B cell (primary cell): ENCODE data around the gene SMIM36. TPM values are rescaled to one million over a fixed set of nuclear protein-coding genes. Genes with fewer than 3 reads are reported as not detected.

Experiments used
- ATAC-seq: fragments of 200-7000 bp; cut with Tn5 transposase; one replicate; pipeline ENCODE4 v1.10.0; 2021; ENCODE audit warnings: low read depth, mild to moderate bottlenecking, moderate number of reproducible peaks, moderate library complexity
- CTCF ChIA-PET: fragments of 350-600 bp; sonication (Branson Sonifier 250); formaldehyde crosslinking; loops from one replicate; lab custom pipeline; 2021; ENCODE audit warnings: antibody characterized with exemption, inconsistent platforms; lab: Charles Lee
- POLR2A ChIA-PET: fragments of 350-600 bp; sonication (Branson Sonifier 250); formaldehyde crosslinking; loops from one replicate; lab custom pipeline; 2021; ENCODE audit warnings: antibody characterized with exemption; lab: Charles Lee
- DNase-seq: peaks from one replicate; pipeline ENCODE4 v3.0.0; 2013
- H2AFZ ChIP-seq: 2 replicates; pipeline ENCODE4 v1.6.1; 2012; ENCODE audit warnings: mild to moderate bottlenecking, low read depth, low read length; ENCODE audit not compliant: insufficient read depth, poor library complexity, severe bottlenecking
- H3K27ac ChIP-seq, 2 donors: 1 replicate in 1 of 2; 2 replicates in 1 of 2; pipeline ENCODE4 v1.5.1; 2012 to 2013; ENCODE audit warnings: low read length in 2 of 2, mild to moderate bottlenecking in 2 of 2, moderate library complexity in 1 of 2
- H3K27me3 ChIP-seq, 4 experiments: fragments of 200-600 bp in 1 of 4; sonication (generic) in 1 of 4; replicated peaks in 1 of 4; 1 replicate in 2 of 4; 2 replicates in 2 of 4; pipeline versions ENCODE4 v1.6.1 to v1.7.0; 2013 to 2016; ENCODE audit warnings: low read length in 3 of 4, mild to moderate bottlenecking in 2 of 4, mixed read lengths in 1 of 4, moderate library complexity in 1 of 4; ENCODE audit not compliant: insufficient read depth in 4 of 4, control insufficient read depth in 3 of 4; ENCODE audit errors: control extremely low read depth in 1 of 4
- H3K36me3 ChIP-seq, 2 experiments: replicated peaks in 1 of 2; 1 replicate in 1 of 2; 2 replicates in 1 of 2; pipeline versions ENCODE4 v1.6.1 to v1.7.1; 2013; ENCODE audit warnings: low read length in 1 of 2; ENCODE audit not compliant: insufficient read depth in 2 of 2, control insufficient read depth in 1 of 2; ENCODE audit errors: control extremely low read depth in 1 of 2, extremely low read depth in 1 of 2
- H3K4me1 ChIP-seq, 2 donors: fragments of 200-600 bp in 1 of 2; sonication (generic) in 1 of 2; 1 replicate in 1 of 2; 2 replicates in 1 of 2; pipeline versions ENCODE4 v1.5.1 to v1.6.1; 2013 to 2017; ENCODE audit warnings: low read length in 2 of 2; ENCODE audit not compliant: control insufficient read depth in 2 of 2, insufficient read depth in 2 of 2
- H3K4me2 ChIP-seq: replicated peaks from 2 replicates; pipeline ENCODE3; 2012; ENCODE audit warnings: mild to moderate bottlenecking, low read depth, low read length; ENCODE audit not compliant: poor library complexity, severe bottlenecking
- H3K4me3 ChIP-seq, 5 experiments: fragments of 200-600 bp in 1 of 5; sonication (generic) in 1 of 5; 1 replicate in 3 of 5; 2 replicates in 2 of 5; pipeline versions ENCODE4 v1.5.1 to v1.7.0; 2011 to 2016; ENCODE audit warnings: low read length in 4 of 5, mild to moderate bottlenecking in 4 of 5, low read depth in 2 of 5, control low read depth in 1 of 5, moderate library complexity in 1 of 5; ENCODE audit not compliant: insufficient read depth in 1 of 5; ENCODE audit errors: control extremely low read depth in 1 of 5, extremely low read depth in 1 of 5
- H3K79me2 ChIP-seq: fragments of 200-600 bp; sonication (generic); one replicate; pipeline ENCODE4 v1.6.0; 2016; ENCODE audit warnings: low read length; ENCODE audit not compliant: control insufficient read depth, insufficient read depth
- H3K9ac ChIP-seq: fragments of 200-600 bp; sonication (generic); 2 replicates; pipeline ENCODE4 v1.6.1; 2017; ENCODE audit warnings: mild to moderate bottlenecking, low read length, moderate library complexity
- H3K9me3 ChIP-seq, 3 donors: one replicate each; pipeline versions ENCODE4 v1.6.1 to v1.7.1; 2013; ENCODE audit warnings: low read length in 2 of 3; ENCODE audit not compliant: control insufficient read depth in 2 of 3, insufficient read depth in 1 of 3; ENCODE audit errors: control extremely low read depth in 1 of 3
- H4K20me1 ChIP-seq: 2 replicates; pipeline ENCODE4 v1.6.0; 2012; ENCODE audit warnings: mild to moderate bottlenecking, low read length; ENCODE audit not compliant: insufficient read depth, control insufficient read depth, poor library complexity, severe bottlenecking
- H3K27ac Mint-ChIP-seq: one replicate; pipeline ENCODE4 v1.8.0; 2021; ENCODE audit warnings: mixed read lengths
- H3K27me3 Mint-ChIP-seq: one replicate; pipeline ENCODE4 v1.8.0; 2021; ENCODE audit warnings: mixed read lengths
- H3K4me1 Mint-ChIP-seq: one replicate; pipeline ENCODE4 v1.8.0; 2021; ENCODE audit warnings: mixed read lengths
- H3K4me3 Mint-ChIP-seq: one replicate; pipeline ENCODE4 v1.8.0; 2021; ENCODE audit warnings: mixed read lengths
- H3K9me3 Mint-ChIP-seq: one replicate; pipeline ENCODE4 v1.8.0; 2022; ENCODE audit warnings: mixed read lengths; ENCODE audit not compliant: insufficient read depth
- CTCF ChIP-seq: fragments of 200-600 bp; IDR thresholded peaks from one replicate; pipeline ENCODE4 v1.8.0; 2022; ENCODE audit warnings: antibody characterized with exemption, mild to moderate bottlenecking
- EZH2 ChIP-seq: IDR thresholded peaks from 2 replicates; pipeline ENCODE4 v1.6.1; 2012; ENCODE audit warnings: borderline replicate concordance, low read depth, mild to moderate bottlenecking, moderate library complexity, low read length; ENCODE audit not compliant: insufficient read depth, poor library complexity, severe bottlenecking
- WGBS: methylation state at CpG from one replicate; pipeline ENCODE4 v1.1.5; 2013; ENCODE audit warnings: missing lambda C conversion rate; ENCODE audit not compliant: insufficient coverage; 5-methylcytosine and 5-hydroxymethylcytosine counted together
- intact Hi-C: fragments of 100-400 bp; cut with micrococcal nuclease; formaldehyde crosslinking; loops from one replicate; pipeline ENCODE4 v1.10.0; 2022
- polyA plus RNA-seq: library from polyadenylated mRNA; depleted of rRNA; stranded (reverse); fragments of >200 nt; gene quantifications from 2 replicates; pipeline ENCODE4 v1.2.3, GENCODE V29; 2012
- total RNA-seq, 2 donors: library from RNA; stranded (reverse); fragments of 120-200 nt in 1 of 2; gene quantifications; 1 replicate in 1 of 2; 2 replicates in 1 of 2; pipeline versions ENCODE4 v1.2.3 to v1.2.4, GENCODE V29; 2013 to 2022

The SMIM36 gene
- total and polyA plus RNA-seq, 2 donors (not counting 1 experiment from before 2014, with no cell fraction given), result not detected

GRCh38 chr17:55441544-55441943 is 69.7 kb downstream of the SMIM36 start:
- intact Hi-C loops, result no loop called here
- Mint-ChIP-seq H3K27ac (no peak overlapping the region), H3K4me3 (no peak overlapping the region), H3K9me3 (no peaks in the 10 kb centered on the region), H3K27me3 (no peaks in the 10 kb centered on the region), H3K4me1 (peaks cover 39% of the 10 kb centered on the region)
- Histone ChIP-seq H3K9me3 (no peaks in the 10 kb centered on the region), H3K9ac (no peak overlapping the region), H3K4me3 (no peak overlapping the region), H3K4me1 (peaks cover 27 to 30% of the 10 kb centered on the region in 2 donors), H3K27me3 (peaks cover 0 to 13% (median 6%) of the 10 kb centered on the region in 4 experiments), H4K20me1 (no peaks in the 10 kb centered on the region), H3K36me3 (no peaks in the 10 kb centered on the region), H3K4me2 (no peak overlapping the region), H3K27ac (no peak overlapping the region), H2AFZ (no peak overlapping the region), H3K79me2 (no peaks in the 10 kb centered on the region)
- no peak for TF ChIP-seq EZH2
- 100% methylated on average over 1 of the region's 2 CpGs for WGBS
- ChIA-PET CTCF (interaction anchor here (1.8 kb wide), 1 partner anchor 20 kb away, joined by 4 read pairs; the partner anchor contains the start of gene MMD), POLR2A (no interaction called here)
- no peak for DNase-seq
- no peak for ATAC-seq

GRCh38 chr17:55440391-55440790 is 70.9 kb downstream of the SMIM36 start:
- H3K4me1 Mint-ChIP-seq, result peaks cover 44% of the 10 kb centered on the region
- Histone ChIP-seq H3K4me2 (no peak overlapping the region), H3K4me3 (no peak overlapping the region), H2AFZ (no peak overlapping the region), H3K9ac (no peak overlapping the region), H3K79me2 (no peaks in the 10 kb centered on the region), H3K27ac (no peak overlapping the region), H3K4me1 (peaks cover 32 to 35% of the 10 kb centered on the region in 2 donors), H3K36me3 (no peaks in the 10 kb centered on the region), H3K9me3 (no peaks in the 10 kb centered on the region), H4K20me1 (no peaks in the 10 kb centered on the region), H3K27me3 (peaks cover 0 to 13% (median 6%) of the 10 kb centered on the region in 4 experiments)
- no peaks in the 10 kb centered on the region for H3K27me3 Mint-ChIP-seq
- ChIA-PET CTCF (interaction anchor here (0.6 to 1.1 kb wide), 2 partner anchors 15 to 331 kb away, joined by 3 read pairs; no protein-coding TSS in a partner anchor), POLR2A (no interaction called here)
- H3K9me3 Mint-ChIP-seq, result no peaks in the 10 kb centered on the region
- no peak overlapping the region for H3K27ac Mint-ChIP-seq
- no peak for TF ChIP-seq EZH2
- TF ChIP-seq CTCF, result no peak
- no CpG with 5 or more reads among the region's 3 CpGs for WGBS
- no peak overlapping the region for H3K4me3 Mint-ChIP-seq
- intact Hi-C loops, result no loop called here
- ATAC-seq (no peak), DNase-seq (no peak)
